NCI-H1436 (cell line): ENCODE results near the gene VEPH1.

Experiments used
- DNase-seq: peaks from one replicate; lab custom pipeline; 2025; lab: John Stamatoyannopoulos, UW

VEPH1 gene

DNA sequence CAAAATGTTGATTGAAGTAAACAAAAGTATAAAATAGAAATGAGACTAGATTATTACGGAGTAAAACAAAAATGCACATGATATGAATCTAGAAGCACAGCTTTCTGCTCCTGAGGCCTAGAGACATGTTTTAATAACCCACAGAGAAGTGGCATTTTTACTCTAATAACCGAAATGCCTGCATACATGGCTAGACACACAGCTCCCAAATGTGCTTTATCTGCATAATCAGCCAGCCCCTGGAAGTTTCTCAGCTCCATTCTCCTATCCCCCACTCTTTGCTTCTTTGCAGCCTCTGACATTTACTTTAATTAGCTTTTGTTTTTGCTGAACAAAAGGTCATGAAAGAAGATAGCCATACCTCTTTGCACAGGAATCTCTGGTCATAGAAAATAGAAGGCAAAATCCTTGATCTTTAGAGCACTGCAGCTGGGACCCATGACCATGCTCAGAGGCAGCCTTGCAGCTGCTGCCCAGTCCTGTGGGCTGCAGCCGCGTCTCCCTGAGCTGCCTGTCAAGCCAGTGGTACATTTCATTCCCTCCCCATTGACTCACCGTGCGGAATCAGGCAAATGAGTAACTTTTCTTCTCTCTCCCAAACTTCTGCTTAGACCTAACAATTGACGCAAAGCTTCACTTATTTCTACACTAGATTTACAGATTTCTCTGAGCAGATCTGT lies at the start of gene VEPH1:
Gene VEPH1 (minus strand): TSS at position 501 of the 680 bp plus-strand sequence. CDS start 8,067 bp downstream, outside the sequence.
- DNase-seq = no peak

DNA sequence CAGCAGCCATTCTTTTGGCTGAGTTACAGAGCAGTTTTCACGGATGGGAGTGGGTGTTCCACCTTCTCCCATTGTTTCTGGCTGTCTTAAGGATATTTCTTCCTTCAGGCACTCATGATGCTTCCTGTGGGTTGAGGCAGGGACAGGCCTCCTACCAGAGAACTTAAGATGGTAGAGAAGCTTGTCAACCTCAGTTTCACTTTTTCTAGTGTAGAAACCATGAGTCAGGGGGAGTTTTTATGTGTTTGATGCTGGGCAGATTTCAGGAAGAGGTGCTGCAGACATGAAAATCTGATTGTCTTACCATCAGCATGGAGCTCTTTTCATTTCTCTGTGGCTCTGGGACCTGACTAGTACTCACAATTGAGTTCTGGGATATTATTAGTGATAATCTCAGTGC lies 48.7 kb upstream of the VEPH1 start:
- no peak for DNase-seq

DNA sequence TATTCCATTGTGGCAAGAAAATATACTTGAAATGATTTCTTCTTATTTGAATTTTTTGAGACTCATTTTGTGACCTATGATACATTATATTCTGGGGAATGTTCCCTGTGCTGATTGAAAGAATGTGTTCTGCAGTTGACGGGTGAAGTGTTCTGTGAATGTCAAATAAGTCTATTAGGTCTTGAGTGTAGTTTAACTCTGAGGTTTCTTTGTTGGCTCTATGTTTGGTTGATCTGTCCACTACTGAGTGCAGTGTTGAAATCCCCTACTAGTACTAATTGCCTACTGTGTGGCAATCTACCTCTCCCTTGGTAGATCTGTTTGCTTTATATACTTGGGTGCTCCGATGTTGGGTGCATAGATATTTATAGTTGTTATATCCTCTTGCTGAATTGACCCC lies 46.3 kb upstream of the VEPH1 start:
- no peak for DNase-seq

DNA sequence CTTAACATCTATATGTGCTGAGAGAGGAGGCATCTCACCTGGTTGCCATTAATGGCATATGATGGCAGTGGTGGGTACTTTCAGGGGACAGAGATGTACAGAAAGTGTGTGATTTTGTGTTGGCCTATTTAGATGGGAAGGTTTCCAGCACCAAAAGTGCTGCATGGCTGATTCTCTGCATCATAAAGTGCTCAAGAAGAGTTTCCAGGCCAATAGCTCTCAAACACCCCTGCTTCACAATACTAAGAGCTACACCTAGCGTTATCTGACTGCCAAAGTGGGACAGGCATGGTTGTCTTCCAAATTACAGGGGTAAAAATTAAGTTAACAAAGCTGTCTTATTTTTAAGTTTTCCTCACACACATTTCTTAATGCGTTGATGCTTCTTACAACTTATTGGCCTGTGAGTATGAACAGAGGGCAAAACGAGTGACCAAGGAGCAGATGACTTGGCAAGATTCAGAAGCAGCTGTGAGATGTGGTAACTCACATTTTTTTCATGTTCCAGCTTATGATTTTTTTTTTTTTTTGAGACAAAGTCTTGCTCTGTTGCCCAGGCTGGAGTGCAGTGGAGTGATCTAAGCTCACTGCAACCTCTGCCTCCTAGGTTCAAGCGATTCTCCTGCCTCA lies 41.4 kb upstream of the VEPH1 start:
- no peak for DNase-seq

DNA sequence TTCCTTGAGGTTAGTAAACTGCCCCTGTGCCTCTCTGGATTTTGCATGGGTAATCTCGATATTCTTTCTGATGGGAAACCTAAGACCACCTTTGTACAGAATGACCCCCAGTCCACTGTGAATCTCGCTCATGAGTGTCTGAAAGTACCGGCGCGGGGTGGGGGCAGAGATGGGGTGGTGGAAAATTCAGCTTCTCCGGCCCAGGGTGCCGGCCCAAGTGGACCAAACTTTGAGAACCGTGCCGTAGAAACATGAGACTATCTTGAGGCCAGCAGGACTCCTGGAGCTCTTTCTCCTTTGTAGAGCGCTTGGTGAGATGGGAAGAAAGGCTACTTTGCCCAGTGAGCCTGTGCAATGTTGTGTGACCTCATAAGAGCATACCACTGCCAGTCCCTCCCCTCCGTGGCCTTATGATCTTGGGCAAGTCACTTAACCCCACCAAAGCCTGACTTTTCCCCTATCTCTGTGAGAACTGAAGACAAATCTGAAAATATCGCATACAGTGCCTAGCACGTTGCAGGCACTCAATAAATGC lies 40.4 kb upstream of the VEPH1 start:
- no peak for DNase-seq

DNA sequence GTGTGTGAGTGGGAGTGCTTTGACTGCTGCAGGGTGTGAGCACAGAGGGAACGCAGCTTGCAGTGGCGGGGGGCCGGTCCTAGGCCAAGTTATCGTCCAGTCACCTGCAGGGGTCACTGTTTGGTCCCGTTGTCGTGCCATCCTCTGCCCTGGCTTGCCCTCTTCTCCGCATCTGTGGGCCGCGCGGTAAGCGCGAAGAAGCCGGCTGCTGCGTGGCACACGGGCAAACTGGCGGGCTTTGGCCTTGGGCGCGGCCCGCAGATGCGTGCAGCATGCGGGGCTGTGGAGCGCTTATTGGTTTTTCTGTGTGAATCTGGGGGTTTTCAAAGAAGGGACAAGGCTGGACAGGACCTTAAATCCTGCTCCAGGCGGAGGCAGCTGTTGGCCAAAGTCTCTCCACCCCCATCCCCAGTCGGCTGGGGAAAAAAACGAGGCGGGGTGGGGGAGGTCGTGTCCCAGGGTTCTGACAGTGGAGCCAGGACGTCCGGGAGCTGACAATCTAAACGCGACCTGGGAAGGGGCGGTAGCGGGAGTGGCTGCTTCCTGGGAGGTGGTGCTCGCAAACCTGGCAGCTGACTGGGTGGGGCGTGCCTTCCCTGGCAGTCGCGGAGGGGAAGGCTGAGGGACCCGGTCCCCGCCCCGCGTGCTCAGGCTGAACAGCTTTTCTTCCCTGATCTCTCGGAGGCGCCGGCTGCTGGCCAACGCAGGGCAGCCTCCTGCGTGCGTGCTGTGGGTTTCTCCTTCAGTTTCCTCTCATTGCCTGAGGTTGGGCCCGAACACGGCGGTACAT lies 39.7 kb upstream of the VEPH1 start:
- DNase-seq = no peak

DNA sequence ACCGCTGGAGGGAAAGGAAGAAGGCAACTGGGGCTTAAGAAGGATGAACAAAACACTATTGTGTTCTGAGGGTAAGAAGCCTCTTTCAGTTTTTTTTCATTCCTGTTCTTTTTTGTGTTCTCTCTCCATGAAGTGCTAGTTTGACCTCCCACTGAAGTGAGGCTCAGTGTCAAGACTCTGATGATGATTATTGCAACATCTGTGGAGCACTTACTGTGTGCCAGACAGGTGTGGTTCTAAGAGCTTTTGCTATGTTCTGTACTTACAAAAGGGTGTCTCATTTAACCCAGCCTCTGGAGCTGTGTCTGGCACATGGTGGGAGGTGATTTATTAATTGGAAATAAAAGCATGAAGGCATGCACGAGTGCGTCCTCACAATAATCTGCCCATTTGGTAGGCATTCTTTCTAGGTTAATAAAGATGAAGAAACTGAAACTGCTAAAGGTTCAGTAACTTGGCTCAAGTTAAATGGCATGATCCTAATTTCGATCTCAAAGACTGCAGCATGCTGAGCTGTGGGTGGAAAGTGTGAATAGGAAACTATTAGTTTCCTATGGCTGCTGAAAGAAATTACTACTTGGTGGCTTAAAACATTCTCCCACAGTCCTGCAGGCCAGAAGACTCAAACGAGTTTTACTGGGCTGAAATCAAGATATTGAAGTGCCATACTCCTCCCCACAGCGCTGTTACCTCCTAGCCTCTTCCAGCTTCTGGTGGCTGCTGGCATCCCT lies 38.5 kb upstream of the VEPH1 start:
- DNase-seq = no peak

DNA sequence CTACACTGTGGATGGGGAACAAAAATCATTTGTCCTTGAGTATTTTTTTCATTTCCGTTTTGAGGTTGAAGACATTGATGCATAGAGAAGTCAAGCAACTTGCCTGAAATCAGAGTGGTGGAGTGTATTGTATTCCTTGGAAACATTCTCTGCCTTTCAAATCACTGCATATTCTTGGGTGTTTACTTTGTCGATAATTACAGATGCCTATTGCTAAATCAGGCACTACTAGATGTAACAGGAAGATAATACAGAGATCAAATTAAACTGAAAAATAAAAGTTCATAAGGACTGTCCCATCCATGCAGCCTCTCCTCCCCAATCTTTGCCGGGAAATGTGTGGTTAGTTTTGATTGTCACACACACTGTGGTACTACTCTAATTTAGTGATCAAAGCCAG lies 37.4 kb upstream of the VEPH1 start:
- DNase-seq = no peak

DNA sequence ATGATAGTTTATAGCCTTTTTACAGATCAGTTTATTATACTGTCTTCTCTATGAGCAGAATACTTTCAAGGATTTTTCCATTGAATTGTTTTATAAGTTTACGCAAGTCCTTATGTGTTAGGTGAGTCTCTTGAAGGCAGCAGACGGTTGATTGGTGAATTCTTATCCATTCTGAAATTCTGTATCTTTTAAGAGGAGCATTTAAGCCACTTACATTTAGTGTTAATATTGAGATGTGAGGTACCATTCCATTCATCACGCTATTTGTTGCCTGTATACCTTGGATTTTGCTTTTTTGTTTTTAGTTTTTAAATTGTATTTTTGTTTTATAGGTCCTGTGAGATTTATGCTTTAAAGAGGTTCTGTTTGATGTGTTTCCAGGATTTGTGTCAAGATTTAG lies 32.5 kb upstream of the VEPH1 start:
- no peak for DNase-seq

DNA sequence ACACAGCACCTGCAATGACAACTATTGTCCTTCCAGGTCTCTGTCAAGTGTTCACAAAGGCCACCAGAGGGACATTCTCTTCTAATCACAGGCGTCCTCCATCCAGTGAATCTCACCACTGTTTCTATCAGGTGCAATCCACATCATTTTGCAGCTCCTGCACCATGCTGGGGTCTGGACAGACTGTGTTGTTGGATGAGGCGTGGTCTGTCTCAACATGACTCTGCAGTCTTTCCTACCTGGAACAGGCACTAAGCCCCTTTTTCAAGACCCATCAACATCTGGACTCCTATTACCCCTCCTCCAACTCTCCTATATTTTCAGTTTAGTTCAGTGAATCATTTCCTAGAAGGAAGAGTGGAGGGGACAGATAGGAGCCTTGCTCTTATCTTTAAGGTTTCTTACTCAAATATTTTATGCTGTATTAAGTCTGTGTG lies 31.5 kb upstream of the VEPH1 start:
- no peak for DNase-seq

DNA sequence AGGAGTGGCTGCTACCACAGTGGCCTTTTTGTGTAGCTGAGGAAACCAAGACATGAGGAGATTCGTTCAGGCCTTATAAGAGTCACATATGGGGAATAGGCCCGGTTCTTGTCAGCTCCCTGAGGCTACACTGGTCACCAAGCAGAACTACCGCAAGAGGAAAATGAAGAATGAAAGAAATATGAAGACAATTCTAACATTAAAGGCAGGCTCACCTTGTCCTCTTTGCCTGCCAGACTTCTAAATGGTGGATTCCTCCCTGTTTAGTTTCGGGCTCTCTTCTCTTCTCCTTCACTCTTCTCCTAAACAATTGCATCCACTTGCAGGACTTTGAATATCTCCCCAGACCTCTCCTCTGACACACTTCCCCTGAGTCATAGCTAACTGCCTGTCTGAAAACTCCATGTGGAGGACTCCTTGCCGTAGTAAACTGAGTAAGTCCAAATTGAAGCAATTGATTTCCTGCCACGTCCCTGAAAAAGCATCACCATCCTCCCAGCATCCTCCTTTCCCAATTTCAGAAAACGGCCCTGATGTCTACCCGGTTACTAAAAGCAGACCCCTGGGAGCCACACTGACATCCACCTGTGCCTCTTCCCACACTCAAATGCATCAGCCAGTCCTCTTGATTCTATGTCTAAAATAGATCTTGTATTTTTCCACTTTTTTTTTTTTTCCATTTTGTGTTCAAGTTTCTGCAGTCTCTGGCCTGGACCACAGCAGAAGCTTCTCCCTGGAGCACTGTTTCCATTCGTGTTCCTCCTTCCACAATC lies 30.3 kb upstream of the VEPH1 start:
- no peak for DNase-seq

DNA sequence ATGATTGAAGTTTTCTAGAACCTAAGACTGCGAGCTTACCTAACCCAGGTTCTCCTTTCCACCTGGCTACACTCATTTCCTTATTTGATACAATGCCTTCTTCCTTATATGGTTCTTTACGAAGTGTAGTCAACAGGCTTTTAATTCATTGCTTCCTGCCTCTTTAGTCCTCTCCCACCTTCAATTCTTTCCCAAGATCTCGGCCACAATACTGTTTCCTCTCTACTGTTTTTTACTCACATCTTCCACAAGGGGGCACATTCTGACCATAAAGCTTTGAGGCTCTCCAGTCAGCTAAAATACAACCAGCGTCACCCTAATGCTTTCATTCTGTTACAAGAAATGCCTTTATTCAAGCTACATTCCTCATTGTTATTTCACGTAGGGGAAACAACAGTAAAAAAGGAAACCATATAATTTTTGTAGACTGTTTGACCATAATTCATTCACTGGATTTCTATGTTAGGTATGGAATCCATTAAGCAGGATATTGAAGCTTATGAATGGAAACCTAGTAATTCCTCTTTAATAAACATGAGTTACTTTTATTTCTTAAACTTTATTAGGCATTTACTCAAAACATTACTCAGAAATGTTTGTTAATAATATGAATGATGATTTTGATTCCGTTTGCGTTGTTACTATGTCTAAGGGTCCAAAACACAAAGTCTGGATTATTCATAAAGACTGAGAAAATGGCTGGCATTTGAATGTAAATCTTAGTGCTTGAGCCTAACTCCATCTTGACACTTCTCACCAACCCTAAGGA lies 29.5 kb upstream of the VEPH1 start:
- DNase-seq = peak; percentile 43

DNA sequence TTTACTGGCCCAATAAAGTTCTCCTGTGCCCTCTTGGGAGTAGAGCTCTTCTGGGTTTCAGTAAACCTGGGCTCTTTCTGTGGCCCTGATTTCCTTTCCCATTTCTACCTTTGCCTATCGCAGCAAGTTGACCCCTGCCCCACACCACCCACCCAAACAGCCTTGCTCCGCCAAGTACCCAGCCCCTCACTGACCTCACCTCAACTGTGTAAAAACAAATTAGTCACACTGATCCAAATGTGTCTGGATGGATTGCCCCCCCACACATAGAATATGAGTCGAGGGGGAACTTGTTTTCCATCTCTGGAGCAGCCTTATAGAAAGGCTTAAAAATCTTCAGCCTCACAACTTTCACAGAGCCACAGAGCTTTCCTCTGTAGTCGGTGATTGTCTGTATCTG lies 28.6 kb upstream of the VEPH1 start:
- DNase-seq = no peak

DNA sequence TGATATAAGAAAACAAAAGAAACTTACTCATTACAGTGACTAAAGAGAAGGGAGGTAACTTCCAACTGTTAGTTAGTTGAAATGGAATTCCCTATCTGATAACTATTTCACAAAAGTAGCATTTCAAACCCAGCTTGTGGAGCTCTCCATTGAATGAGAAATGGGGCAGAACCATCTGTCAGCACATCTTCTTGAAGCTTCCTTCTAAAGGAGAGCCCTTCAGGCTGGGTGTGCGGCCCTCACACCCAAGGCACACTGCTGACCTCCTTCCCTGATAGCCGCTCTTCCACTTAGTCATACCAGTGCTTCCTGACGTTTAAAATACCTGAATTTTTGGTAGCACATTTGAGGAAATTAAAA lies 28.1 kb upstream of the VEPH1 start:
- DNase-seq = no peak

DNA sequence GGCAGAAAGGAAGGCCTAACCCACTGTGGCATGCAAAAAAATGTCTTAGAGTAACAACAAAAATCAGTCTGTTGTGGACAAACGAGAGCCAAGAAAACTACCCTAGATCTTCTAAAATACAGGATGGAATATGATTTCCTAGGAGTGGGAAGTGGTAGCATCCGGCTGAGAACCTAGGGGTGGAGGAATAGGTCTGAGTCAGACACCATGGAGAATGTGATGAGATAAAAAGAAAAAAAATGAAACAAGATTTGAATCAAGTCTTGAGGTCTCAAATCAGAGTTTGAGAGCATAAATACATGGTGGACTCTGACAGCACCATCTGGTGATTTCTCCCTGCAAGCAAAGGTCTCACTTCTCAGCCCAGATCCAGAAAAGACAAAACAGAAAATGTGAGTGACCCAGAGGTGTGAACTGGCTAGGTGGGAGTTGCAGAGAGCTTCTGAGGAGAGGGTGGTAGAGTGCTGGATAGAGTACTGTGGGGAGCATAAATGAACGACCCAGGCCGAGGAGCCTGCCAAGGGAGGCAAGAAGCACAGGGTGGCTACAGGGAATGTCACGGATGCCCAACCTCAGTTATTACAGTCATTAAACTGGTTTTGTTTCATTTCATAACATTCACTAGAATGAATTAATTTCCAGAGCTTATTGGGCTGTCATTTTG lies 27.6 kb upstream of the VEPH1 start:
- DNase-seq = no peak

DNA sequence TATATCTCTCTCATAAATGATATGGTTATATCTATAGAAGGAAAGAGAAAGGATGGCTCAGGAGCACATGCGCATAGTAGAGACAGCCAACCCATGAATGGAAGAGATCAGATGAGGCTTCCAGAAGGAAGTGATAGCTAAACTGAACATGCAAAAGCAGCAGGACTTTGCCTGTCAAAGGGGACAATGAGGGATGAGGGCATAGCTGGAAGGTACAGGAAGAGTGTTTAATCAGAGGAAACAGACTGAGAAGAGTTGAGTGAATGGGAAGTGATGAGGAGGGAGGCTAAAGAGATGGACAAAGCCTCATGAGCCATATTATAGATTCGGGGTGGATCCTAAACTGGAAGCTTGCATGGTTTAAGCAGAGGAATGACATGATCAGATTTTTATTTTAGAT lies 26.5 kb upstream of the VEPH1 start:
- DNase-seq = no peak

DNA sequence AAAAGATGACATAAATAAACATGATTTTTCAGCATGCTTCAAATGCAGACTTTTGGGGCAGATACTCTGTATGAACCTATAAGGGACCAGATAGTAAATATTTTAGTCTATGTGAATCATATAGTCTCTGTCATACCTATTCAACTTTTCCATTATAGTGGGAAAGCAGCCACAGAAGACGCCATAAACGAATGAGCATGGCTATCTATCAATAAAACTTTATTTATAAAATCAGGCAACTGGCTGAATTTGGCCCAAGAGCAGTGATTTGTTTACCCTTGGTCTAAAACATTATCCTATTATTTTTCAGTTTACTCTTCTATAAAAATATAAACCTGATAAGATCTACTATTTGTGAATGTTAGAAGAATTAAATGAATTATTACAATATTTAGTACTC lies 25.9 kb upstream of the VEPH1 start:
- DNase-seq = no peak

DNA sequence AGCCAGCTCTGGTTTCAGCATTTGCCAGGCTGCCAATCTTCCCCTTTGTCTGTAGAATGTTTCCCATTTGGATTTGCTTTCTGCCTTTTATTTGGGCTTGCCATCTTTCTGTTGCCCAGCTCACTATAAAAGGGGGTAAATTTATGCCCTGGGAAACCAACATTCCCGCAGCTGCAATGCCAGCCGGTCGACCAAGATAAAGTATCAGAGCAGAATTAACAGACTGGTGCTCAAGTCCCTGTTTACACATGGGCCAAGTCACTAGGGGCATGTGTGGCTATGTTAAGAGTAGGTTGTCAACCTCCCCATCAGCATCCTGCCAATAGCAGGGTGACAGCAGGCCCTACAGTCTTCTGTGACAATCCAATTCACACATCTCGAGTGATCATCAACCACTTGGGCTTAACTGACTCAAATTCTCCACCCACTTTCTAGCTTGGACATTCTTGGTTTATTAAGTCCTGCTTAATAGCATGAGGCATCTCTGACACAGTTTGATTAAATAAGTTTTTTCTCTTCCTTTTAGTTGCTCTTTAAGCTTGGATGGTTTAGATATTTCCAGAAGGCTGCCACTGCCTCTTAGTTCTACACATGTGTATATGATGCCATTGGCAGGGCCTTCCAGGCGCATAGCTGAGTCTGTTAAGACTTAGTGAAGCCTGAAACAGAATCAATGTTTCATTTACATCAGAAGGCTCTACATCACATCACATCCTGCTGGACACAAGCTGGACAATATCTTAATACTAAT lies 24.1 kb upstream of the VEPH1 start:
- no peak for DNase-seq

DNA sequence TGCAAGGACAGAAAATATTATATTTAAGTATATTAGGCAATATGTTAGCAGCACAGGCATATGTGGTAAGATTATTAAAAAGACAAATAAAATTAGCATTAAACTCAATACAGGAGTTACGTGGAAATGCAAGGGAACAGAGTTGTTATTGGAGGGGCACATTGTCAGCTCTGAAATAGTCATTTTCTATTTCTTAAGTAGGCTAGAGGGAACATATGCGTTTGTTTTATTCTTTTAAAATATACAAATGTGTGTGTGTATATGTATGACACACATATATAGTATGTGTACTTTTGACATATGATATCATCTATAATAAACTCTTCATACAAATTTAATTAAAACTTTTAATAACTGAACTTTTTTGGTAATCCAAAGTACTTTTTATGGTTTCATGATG lies 22.8 kb upstream of the VEPH1 start:
- no peak for DNase-seq

DNA sequence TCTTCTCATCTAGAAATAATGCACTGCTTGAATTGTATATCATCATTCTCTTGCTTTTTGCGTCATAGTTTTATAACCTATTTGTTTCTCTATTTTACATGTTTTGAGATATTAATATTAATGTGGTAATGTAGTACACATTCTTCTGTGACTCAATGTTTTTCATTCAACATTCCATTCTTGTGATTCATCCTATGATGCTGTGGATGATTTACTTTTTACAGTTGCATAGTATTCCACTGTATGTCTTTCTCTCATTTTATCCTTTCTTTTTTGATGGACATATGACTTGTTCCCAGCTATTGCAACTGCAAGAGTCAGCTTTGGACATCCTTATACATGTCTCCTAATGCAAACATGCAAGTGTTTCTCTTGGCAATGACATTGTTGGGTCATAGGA lies 20.6 kb upstream of the VEPH1 start:
- no peak for DNase-seq
